Activated CD4-positive, alpha-beta T cell treated with anti-CD3 and anti-CD28 coated beads, Interleukin-2, Interleukin-4, amounts not matched to agents 100 ng/mL and 50 ng/mL, durations not matched to agents 16 hours and 8 hours (primary cell): ENCODE measurements around the gene CASP12.

ENCODE experiments used
- DNase-seq: peaks from one replicate; pipeline ENCODE4 v3.0.0-alpha.2; 2020; ENCODE audit warnings: low spot score

Gene CASP12

DNA sequence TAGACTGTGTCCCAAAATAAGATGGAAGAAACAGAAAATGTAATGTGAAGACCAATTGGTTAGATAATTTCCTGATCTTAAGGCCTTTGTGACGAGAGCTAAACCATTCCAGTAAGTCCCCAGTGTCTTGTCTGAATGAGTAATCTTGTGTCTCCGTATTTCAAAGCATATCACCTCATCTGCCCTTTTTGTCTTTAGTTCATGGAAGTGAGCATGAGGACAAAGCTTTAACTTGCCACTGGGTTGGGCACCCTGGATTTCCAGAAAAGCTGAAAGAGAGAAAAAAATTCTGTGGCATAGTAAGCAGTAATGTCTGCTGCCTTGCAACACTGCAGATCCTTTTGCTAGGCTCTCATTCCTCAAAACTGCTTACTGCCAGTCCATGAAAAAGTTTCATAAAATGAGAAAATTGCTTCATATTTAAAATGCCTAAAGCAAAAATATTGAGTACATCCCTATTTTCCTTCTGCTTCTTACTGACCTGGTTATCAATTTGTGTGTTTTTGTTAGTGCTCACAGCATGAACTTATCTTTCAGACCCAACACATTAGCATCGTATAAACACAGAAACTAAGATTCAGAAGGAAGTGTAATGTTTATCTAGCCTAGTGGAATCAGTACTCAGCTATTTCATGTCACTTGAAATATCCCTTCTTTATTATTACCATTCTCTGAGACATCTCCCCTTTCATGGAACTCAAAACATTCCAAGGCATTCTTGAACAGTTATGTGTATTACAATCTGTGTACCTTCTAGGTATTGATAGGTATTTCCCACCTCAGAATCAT lies 5.3 kb downstream of the CASP12 start:
- DNase-seq: no peak

DNA sequence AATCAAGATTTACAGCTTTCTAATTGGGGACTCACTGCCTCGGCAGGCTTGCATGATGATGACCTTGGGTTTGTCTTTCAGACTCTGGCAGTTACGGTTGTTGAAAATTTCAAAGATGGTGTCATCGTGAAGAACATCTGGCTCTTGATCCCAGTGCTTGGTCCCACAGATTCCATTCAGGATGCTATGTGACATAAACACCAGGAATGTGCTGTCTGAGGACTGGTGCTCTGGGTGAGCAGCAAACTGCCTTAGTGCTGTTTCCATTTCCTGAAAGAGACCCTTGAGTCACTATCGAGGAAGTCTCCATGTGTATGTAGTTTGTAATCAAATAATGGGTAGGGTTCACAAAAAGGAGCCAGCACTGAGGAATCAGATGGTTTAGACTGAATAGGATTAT lies 7.1 kb downstream of the CASP12 start:
- DNase-seq: no peak

DNA sequence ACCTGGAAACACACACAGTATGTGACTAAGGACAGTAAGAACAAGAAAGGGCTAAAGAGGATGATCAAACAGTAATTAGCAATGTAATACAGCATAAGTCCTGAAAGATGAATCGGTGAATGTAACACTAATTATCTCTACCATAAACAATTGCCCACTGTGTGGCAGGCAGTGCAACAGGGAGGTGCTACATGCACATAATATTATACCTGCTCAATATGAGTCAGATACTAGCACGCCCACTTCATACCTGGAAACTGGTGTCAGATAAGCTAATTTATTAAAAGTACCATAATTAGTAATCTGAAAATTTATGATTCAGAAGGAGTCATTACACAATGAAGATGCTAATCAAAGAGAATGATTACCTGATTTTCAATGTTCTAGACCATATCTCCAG lies 14.9 kb downstream of the CASP12 start:
- no peak for DNase-seq

DNA sequence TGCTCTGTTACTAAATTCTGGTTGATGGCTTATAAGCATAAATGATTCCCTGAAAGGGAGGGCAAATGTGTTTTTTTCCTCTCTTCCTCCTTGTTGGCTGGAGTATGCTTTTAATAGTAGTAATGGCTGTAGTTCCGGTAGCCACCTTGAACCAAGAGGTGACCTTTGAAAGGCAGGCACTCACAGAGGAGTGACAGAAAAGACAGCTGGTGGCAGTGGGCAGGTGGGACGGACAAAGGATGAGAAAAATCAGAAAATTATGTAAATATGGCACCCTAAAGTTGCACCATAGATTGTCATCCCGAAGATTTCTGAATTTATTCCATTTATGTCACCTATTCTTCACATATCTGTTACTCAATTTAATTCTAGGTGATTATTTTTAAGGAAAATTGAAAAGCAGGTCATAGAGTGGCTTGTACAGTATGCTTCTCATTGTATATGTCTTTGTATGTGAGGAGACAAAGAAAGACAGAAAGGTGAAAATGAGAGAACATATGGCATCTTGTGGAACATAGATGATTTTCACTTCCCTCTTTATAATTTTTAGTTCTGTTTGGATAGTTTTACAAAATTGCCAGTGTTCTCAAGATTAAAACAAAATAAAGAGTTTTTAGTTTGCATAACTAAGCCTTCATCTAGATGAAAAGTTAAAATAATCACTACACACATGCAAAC lies 17.0 kb downstream of the CASP12 start:
- no peak for DNase-seq

DNA sequence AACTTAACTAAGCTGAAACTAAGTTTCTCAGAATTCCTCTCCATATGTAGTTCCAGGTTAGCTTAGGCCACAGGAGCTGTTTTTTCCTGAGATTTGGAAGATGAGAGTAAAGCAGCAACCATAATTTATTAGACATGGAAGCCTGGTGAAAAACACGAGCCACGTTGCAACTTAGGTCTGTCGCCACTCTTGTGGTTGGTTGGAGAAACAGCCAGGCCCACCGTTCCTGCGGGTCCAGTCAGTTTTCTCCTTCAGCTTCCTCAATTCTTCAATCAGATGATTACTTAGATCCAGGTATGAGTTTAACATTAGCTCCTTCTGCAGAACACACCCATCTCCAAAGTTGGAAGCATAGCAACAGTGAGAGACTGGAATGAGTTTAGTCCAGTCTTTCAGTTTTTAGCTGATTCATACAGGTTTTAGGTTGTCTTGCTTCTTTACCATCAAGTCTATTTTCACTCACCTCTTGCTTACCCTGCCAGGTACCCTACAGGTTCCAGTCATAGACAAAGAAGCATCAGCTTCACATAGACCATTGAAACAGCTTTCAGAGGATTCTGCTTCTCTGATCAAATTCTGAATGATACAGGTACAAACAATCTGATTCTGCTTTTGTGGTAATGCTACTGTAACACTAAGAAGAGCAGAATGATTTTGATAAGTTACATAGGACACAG lies 18.6 kb downstream of the CASP12 start:
- no peak for DNase-seq

DNA sequence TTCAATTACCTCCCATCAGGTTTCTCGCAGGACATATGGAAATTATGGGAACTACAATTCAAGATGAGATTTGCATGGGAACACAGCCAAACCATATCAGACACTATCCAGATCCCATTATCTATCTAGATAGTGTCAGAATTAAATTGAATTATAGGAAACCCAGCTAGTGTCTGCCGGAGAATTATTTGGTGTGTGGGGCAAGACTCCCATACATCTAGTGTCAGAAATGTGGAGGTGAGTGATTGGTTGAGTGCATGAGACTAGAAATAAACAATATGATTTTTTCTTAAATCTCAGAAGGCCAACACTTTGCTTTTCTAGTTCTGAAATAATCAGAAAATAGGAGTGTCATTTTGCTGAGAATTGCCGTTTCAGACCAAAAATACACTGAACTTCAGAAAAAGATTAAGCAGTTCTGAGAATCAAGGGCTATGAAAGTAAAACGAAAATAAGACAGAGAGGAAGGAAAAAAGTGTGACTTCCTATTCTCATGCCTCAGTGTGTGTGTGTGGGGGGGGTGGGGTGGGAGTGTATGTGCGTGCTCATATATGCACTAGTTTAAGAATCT lies 21.3 kb downstream of the CASP12 start:
- peak; percentile 20 for DNase-seq

DNA sequence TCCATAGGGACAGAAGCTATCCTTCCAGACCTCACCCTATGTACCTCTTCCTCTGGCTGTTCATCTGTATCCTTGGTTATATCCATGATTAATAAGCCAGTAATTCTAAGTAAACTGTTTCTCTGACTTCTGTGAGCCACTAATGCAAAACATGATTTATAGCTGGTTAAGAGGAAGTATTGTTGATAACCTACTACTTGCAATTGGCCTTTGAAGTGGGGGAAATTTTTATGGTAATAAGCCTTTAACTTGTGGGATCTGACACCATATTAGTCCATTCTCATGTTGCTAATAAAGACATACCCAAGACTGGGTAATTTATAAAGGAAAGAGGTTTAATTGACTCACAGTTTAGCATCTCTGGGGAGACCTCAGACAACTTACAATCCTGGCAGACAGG lies 21.9 kb downstream of the CASP12 start:
- DNase-seq: no peak

DNA sequence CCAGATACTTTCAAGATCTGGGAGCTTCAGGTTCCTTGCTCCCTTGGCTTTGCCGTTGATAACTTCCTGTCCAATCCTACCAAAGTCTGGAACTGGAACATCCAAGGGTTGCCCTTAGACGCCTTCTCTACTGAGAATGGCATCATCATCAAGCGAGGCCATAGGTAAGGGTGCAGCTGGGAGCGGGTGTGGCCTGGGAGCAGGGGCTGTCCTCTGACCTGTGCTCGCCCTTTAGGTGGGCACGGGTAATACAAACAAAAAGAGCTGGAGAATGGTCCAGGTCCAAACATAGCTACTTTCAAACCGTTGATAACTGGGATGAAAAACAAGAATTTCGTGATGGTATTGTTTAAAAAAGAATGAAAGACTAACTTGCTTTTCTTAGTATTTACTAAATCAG lies 25.0 kb downstream of the CASP12 start:
- DNase-seq: no peak

DNA sequence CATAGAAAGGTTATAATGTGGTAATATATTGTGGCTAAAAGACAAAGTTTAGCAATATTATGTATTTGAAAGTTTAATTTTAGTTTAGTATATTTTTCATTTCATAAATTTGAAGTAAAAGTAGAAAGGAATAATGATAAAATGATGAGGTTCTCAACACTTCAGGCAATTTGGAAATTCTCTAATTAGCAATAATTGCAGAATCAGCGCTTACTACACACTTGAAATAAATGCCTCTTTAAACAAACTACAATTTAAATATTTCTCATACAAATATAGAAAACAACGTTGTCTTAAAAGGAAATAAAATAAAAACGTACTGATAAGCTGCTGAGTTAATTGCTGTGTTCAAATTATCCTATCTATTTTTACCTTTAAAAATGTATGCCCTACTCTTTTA lies 25.9 kb downstream of the CASP12 start:
- DNase-seq: no peak

DNA sequence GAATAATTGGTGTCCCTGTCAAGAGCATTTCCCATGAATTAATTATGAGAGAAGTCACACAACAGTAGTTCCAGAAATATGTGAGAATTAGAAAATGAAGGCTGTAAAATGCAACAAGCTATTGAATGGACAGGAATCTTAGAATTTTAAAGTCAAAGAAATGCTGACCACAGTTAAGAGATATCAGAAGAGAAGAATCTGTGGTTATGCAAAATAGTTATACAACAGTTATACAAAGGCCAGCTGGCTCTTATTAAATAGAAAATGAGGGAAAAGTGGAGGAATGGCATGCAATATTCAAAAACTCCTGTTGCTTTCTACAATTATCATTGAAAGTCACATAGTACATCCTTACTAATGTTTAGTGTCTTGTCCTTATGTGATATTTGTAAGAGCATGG lies 27.4 kb downstream of the CASP12 start:
- DNase-seq: no peak

DNA sequence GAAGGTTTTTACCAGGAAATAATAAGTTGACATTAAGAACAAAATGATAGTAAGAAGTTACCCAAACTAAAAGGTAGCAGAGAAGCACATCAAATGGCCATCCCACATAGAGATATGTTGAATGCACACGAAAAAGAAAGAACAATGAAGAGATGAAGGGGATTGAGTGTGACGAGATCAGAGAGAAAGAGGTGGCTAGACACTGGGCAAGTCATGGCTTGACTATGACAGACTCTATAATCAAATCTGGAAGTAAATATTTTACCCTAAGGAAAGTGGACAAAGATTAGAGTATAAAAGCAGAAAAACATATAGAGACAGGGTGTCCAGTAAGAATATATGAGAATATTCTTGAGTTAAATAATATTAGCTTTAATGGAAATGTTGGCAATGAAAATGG lies 31.4 kb downstream of the CASP12 start:
- no peak for DNase-seq

DNA sequence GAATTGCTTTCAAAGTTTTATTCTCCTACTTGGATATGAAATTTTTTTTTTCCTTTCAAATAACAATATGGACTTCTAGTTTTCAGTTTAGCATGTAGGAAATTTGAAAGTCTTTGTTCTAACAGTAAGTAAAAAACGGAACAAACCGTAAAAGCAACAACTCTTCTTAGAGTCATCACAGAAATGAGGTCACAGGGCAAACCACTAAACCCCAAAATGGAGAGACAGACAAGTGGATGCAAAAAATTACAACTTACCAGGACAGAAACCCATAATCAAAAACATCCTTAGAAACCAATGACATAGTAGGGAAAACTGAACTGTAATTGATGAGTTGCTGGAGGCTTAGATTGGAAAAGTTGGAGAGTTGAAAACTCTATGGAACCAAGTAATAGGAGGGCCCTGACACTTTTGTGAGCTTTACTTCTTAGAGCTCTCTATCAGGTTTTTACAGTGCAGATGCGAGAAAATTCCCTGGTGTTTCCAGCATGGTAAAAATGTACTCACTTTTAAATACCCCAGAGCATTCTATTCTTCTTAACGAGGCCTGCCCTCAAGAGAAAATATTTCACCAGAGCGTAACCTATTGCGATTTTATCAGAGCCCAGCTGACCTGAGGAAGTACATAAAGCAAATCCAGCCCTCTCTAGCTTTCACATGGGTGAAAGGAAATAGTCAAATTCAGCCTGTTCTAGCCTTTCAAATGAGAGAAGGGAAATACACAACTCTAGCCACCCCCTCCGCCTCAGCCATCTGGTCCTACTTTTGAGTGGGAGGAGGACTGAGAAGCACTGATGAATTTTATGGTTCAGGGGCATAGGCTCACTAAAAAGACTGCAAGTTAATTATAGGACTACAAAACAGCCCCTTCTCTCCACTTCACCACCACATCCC lies 39.1 kb downstream of the CASP12 start:
- no peak for DNase-seq

DNA sequence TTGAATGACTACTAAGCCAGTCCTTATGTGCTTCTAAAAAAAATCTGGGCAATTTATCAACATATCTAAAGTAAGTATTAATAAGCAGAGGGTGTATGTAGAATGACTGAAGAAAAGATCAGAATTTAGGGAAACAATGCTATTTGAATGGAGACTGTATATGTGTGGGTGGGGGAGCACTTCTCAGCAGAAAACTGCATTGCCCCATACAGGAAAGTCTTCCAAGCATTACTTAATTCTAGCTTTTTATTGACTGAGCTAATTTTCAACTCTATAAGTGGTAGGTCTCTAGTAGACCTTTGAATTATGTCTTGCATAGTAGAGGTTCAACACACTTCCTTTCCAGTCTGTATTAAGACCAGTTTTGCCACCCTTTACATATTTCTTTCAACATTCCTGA lies 41.7 kb downstream of the CASP12 start:
- no peak for DNase-seq

DNA sequence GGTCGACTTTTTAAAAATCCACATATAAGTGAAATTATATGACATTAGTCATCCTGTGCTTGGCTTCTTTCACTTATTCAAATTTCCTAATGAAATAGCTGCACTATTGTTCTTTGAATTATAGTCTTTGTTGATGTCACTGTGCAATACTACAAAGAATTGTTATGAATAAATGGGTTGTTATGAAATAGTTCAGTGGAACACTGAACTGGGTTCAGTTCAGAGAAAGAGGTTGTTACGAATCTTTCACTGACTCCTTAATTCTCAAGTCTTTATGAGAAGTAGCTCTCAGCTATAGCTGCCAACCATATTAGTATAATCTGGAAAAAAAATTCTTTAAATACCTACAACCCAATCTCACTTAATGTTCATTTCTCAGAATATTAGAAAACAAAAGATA lies 42.3 kb downstream of the CASP12 start:
- no peak for DNase-seq

DNA sequence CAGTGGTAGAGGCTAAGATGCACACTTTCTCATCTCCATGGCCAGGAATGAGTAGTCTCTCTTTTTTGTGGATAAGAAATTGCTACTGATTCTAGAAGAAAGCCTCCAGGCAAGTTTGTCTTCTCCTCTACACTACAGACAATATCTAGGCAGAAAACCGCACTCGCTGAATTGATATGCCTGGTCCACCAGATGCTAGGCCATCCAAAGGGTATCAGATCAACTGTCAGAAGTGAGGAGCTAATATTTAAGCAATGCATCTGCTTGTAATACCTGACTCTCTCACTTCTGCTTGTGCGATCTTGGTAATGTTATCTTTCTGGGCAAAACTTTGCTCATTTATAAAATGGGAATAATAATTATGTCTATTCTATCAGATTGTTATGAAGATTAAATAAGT lies 45.0 kb downstream of the CASP12 start:
- DNase-seq: no peak

DNA sequence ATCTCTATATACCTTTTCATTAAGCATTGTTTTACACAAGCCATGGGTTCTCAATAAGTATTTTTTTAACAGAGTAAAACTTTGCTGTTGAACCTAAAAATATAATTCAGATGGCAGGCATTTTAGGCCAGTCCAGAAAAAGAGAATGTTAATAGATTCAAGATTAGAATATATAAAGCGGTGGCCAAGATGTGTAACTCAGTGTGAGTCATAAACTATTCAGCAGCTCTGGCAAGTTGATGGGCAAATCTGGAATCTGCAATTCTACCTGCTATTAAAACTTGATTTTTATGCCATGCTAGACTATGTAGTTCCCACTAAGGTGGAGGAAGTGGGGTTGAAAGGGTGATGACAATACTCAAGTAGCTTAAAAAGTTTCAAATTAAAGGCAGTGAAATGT lies 45.4 kb downstream of the CASP12 start:
- no peak for DNase-seq

DNA sequence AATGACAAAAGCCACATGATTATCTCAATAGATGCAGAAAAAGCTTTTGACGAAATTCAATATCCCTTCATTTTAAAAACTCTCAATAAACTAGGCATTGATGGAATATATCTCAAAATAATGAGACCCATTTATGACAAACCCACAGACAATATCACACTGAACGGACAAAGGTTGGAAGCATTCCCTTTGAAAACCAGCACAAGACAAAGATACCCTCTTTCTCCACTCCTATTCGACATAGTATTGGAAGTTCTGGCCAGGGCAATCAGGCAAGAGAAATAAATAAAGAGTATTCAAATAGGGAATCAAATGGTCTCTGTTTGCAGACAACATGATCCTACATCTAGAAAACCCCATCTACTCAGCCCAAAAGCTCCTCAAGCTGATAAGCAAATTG lies 52.0 kb downstream of the CASP12 start:
- no peak for DNase-seq

DNA sequence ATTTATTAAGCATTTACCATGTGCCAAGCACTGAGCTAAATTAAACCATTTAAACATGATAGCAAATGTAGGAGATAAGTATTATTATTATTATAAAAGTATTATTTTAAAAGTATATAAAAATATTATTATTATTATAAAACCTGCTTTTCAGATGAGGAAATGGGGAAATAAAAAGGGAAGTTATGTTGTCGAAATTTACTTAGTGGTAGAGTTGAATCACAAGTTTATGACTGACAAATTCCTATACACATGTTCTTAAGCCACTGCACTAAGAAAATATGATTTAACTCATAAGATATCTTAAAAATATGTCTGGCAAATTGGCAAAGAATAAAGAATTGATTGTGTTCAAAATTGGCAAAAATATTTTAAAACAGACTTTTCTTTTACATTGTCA lies 53.8 kb downstream of the CASP12 start:
- no peak for DNase-seq

DNA sequence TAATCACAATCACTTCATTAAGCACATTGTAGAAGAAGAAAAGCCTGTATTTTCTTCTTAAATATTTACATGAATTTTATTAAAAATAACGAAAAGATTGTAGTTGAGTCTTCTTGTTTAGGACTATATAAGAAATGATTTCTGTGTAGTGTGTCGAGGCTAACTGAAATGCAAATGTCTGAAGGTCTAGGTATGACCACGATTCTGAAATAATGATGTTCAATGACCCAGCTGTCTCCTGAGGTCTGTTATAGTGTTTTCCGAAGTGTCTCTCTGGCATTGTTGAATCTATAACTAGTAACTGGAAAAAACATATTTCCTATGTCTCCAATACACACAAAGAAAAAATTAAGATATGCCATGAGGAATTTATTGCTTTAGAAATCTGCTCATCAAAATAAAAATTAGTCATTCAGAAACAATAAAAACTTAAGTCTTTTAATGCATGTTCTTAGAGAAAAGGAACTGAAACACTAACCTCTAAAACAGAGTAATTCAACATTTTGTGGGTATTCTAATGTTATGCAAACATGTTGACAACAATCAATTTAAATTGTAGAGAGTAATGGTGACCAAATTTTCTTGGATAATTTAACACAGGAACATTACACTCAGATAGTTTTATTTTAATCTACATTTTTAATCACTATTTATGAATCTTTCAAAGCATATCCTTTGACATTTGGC lies 55.0 kb downstream of the CASP12 start:
- DNase-seq: no peak

DNA sequence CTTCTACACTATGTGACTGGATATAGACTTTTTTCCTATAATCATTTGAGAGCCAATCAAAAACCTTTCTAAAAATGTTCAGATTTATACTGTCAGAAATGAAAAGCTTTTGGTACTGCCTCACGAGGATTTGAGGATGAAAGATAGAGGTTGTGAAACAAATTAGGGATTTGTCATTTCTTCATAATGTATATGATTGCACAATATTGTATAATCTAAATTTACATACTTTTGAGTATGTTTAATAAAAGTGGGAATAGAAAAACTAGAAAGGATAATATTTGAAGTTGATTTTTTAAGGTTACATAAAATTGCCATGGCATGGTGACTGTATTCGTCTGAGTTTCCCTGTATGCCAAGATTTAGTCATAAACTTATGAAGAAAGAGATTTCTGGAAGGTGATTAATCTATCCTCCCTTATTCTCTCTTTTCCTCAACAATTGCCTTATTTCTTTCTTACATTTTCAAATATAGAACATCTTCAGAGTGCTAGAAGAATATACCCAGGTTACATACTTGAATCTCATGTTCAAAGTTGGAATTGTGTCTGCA lies 56.2 kb downstream of the CASP12 start:
- DNase-seq: no peak

DNA sequence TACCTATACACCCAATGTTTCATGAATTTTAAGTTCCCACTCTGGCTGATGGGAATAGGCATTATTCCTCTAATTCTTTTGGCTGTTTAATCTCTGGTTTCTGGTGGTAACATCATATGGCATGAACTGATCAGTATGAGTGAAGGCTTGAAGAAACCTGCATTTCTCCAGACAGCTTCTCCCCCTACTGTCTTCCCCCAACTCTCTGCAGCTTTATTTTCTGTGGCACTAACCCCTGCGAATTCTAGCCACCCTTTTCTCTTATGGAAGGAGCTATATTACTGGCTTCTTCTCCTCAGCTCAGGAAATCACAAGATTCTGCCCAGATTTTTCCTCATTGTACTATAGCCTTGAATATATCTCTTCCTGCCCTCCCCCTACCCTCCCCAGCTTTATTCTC lies 57.1 kb downstream of the CASP12 start:
- no peak for DNase-seq
